ENCODE measurements around the gene C16orf54.
"Not testable (repeated sequence)": the region's sequence is repeated elsewhere in the genome, so short reads cannot be mapped to it uniquely, and the experiment has no call there.

Gene C16orf54

GRCh38 chr16:29742683-29743275 is 3.0 kb downstream of the C16orf54 start:
- H3K4me1 Mint-ChIP-seq, result peaks cover 24% of the 10 kb centered on the region
- peaks cover 24% of the 10 kb centered on the region for H3K27me3 Mint-ChIP-seq (ENCODE audit: low read depth, poor library complexity)
- no peaks in the 10 kb centered on the region for H3K36me3 Mint-ChIP-seq (ENCODE audit: low read depth)
- TF ChIP-seq, protein P1, sequence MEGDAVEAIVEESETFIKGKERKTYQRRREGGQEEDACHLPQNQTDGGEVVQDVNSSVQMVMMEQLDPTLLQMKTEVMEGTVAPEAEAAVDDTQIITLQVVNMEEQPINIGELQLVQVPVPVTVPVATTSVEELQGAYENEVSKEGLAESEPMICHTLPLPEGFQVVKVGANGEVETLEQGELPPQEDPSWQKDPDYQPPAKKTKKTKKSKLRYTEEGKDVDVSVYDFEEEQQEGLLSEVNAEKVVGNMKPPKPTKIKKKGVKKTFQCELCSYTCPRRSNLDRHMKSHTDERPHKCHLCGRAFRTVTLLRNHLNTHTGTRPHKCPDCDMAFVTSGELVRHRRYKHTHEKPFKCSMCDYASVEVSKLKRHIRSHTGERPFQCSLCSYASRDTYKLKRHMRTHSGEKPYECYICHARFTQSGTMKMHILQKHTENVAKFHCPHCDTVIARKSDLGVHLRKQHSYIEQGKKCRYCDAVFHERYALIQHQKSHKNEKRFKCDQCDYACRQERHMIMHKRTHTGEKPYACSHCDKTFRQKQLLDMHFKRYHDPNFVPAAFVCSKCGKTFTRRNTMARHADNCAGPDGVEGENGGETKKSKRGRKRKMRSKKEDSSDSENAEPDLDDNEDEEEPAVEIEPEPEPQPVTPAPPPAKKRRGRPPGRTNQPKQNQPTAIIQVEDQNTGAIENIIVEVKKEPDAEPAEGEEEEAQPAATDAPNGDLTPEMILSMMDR (IDR thresholded peaks at IDR 0.05), result no peak
- H3K4me3 Mint-ChIP-seq, result no peak overlapping the region
- no peak for DNase-seq
- peaks cover 7% of the 10 kb centered on the region for H3K9me3 Mint-ChIP-seq
- no peak overlapping the region for H3K27ac Mint-ChIP-seq

DNA sequence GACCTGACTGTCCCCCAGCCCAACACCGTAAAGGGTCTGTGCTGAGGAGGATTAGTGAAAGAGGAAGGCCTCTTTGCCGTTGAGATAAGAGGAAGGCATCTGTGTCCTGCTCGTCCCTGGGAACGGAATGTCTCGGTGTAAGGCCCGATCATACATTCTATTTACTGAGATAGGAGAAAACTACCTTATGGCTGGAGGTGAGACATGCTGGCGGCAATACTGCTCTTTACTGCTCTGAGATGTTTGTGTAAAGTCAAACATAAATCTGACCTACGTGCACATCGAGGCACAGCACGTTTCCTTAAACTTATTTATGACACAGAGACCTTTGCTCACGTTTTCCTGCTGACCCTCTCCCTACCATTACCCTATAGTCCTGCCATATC is 5.2 kb downstream of the C16orf54 start:
- not testable (repeated sequence) for H3K9me3 Mint-ChIP-seq; H3K4me3 Mint-ChIP-seq; H3K36me3 Mint-ChIP-seq (ENCODE audit: low read depth); H3K27ac Mint-ChIP-seq; DNase-seq
- Mint-ChIP-seq H3K27me3 (ENCODE audit: low read depth, poor library complexity) (peaks cover 20% of the 10 kb centered on the region), H3K4me1 (peaks cover 40% of the 10 kb centered on the region)

- H3K4me1 Mint-ChIP-seq, result peaks cover 43% of the 10 kb centered on the region
- not testable (repeated sequence) for H3K9me3 Mint-ChIP-seq; H3K27ac Mint-ChIP-seq; DNase-seq; H3K4me3 Mint-ChIP-seq; H3K36me3 Mint-ChIP-seq (ENCODE audit: low read depth)
- H3K27me3 Mint-ChIP-seq (ENCODE audit: low read depth, poor library complexity), result peaks cover 18% of the 10 kb centered on the region
Observed at GRCh38 chr16:29739927-29740629, 5.7 kb downstream of the C16orf54 start.

DNA sequence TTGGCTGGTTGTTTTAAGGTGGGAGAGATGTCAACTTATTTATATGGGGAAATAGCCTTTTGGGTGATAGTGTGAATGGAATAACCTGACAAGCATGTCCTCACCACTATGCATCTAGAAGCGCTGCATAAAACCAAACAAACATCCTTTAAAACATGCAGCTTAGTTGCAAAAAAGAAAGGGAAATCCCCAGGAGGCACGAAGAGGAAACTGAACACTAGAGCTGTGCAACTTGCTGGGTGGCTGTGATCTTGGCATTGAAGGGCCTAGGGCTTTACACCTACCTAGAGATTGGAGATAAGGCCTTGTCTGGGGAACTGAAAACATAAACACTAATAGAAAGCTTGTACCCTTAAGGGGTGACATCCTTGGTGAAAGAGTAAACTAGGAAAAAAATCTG is 7.3 kb downstream of the C16orf54 start:
- no peak for DNase-seq
- H3K4me1 Mint-ChIP-seq, result peaks cover 48% of the 10 kb centered on the region
- H3K4me3 Mint-ChIP-seq, result no peak overlapping the region

GRCh38 chr16:29737713-29738112 is 8.1 kb downstream of the C16orf54 start:
- no peak overlapping the region for H3K27ac Mint-ChIP-seq
- H3K9me3 Mint-ChIP-seq, result no peaks in the 10 kb centered on the region
- H3K4me1 Mint-ChIP-seq, result peaks cover 51% of the 10 kb centered on the region
- no peak for DNase-seq
- peaks cover 11% of the 10 kb centered on the region for H3K27me3 Mint-ChIP-seq (ENCODE audit: low read depth, poor library complexity)
- H3K36me3 Mint-ChIP-seq (ENCODE audit: low read depth), result no peaks in the 10 kb centered on the region
- TF ChIP-seq, protein P1 (IDR thresholded peaks at IDR 0.05), result no peak
- H3K4me3 Mint-ChIP-seq, result no peak overlapping the region

More for the DNA sequence above, 7.3 kb downstream of the C16orf54 start:
- TF ChIP-seq, protein P1 (IDR thresholded peaks at IDR 0.05), result no peak
- H3K36me3 Mint-ChIP-seq (ENCODE audit: low read depth), result no peaks in the 10 kb centered on the region
- H3K27me3 Mint-ChIP-seq (ENCODE audit: low read depth, poor library complexity), result peaks cover 15% of the 10 kb centered on the region
- no peak overlapping the region for H3K27ac Mint-ChIP-seq
- H3K9me3 Mint-ChIP-seq, result no peaks in the 10 kb centered on the region

DNA sequence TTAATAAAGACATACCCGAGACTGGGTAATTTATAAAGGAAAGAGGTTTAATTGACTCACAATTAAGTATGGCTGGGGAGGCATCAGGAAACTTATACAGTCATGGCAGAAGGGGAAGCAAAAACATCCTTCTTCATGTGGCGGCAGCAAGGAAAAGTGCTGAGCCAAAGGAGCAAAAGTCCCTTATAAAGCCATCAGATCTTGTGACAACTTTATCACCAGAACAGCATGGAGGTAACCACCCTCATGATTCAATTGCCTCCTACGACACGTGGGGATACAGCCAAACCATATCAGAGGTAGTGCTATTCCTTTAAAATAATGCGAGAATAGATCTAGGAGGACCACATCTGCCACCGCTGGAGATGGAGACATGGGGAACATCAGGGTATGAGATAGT is 9.0 kb downstream of the C16orf54 start:
- H3K9me3 Mint-ChIP-seq, result no peaks in the 10 kb centered on the region
- no peak for DNase-seq
- TF ChIP-seq, protein P1 (IDR thresholded peaks at IDR 0.05), result no peak
- peaks cover 9% of the 10 kb centered on the region for H3K27me3 Mint-ChIP-seq (ENCODE audit: low read depth, poor library complexity)
- H3K36me3 Mint-ChIP-seq (ENCODE audit: low read depth), result no peaks in the 10 kb centered on the region
- no peak overlapping the region for H3K27ac Mint-ChIP-seq
- peaks cover 51% of the 10 kb centered on the region for H3K4me1 Mint-ChIP-seq
- H3K4me3 Mint-ChIP-seq, result no peak overlapping the region

- Mint-ChIP-seq H3K4me1 (peaks cover 55% of the 10 kb centered on the region), H3K9me3 (no peaks in the 10 kb centered on the region), H3K27me3 (ENCODE audit: low read depth, poor library complexity) (peaks cover 6% of the 10 kb centered on the region), H3K4me3 (peak overlapping the region; percentile 21), H3K36me3 (ENCODE audit: low read depth) (no peaks in the 10 kb centered on the region), H3K27ac (peak overlapping the region; percentile 66)
- TF ChIP-seq, protein P1 (IDR thresholded peaks at IDR 0.05), result no peak
- no peak for DNase-seq
Observed at GRCh38 chr16:29736112-29736511, 9.7 kb downstream of the C16orf54 start.
